Prostate gland (tissue), 2 donors: ENCODE results near the gene RPS6KA2.

Experiments
- POLR2A ChIP-seq: fragments of 450-650 bp; IDR thresholded peaks from one replicate; pipeline ENCODE4 v1.6.1; 2016; ENCODE audit warnings: antibody characterized with exemption, mild to moderate bottlenecking
- TF ChIP-seq, protein P1 (sequence below), 4 experiments: fragments of 200-600 bp in 2 of 4; fragments of 450-650 bp in 2 of 4; sonication (generic) in 2 of 4; IDR thresholded peaks; 1 replicate in 3 of 4; 2 replicates in 1 of 4; pipeline ENCODE4 v1.5.1; 2016 to 2019; ENCODE audit warnings: antibody characterized with exemption in 4 of 4, mild to moderate bottlenecking in 2 of 4, moderate library complexity in 2 of 4

- TF ChIP-seq, protein P1, sequence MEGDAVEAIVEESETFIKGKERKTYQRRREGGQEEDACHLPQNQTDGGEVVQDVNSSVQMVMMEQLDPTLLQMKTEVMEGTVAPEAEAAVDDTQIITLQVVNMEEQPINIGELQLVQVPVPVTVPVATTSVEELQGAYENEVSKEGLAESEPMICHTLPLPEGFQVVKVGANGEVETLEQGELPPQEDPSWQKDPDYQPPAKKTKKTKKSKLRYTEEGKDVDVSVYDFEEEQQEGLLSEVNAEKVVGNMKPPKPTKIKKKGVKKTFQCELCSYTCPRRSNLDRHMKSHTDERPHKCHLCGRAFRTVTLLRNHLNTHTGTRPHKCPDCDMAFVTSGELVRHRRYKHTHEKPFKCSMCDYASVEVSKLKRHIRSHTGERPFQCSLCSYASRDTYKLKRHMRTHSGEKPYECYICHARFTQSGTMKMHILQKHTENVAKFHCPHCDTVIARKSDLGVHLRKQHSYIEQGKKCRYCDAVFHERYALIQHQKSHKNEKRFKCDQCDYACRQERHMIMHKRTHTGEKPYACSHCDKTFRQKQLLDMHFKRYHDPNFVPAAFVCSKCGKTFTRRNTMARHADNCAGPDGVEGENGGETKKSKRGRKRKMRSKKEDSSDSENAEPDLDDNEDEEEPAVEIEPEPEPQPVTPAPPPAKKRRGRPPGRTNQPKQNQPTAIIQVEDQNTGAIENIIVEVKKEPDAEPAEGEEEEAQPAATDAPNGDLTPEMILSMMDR (IDR thresholded peaks at IDR 0.05) = no peak
- no peak for TF ChIP-seq POLR2A
Observed at GRCh38 chr6:166620478-166621113, 6.5 kb downstream of the RPS6KA2 start.
